ENCODE results near the gene MACROD2.

Gene MACROD2

DNA sequence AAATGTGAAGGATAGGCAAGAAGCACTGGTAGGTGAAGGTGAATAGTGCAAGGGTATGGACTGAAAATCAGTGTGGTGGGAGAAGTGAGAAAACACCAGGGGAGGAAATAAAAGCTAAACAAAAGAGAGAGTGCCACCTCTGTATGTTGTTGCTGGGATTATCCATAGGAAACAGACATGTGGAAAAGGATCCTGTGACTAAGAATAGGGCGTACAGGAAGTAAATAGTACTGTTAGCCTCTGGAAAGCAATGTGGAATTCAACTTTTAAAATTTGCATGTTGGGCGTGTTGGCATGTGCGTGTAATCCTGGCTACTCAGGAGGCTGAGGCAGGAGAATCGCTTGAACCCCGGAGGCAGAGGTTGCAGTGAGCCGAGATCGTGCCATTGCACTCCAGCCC, 1916.3 kb downstream of the MACROD2 start:
- H3K4me3 ChIP-seq (replicated peaks; ENCODE audit: low read depth, low read length) = no peak overlapping the region
- TF ChIP-seq, protein P1, sequence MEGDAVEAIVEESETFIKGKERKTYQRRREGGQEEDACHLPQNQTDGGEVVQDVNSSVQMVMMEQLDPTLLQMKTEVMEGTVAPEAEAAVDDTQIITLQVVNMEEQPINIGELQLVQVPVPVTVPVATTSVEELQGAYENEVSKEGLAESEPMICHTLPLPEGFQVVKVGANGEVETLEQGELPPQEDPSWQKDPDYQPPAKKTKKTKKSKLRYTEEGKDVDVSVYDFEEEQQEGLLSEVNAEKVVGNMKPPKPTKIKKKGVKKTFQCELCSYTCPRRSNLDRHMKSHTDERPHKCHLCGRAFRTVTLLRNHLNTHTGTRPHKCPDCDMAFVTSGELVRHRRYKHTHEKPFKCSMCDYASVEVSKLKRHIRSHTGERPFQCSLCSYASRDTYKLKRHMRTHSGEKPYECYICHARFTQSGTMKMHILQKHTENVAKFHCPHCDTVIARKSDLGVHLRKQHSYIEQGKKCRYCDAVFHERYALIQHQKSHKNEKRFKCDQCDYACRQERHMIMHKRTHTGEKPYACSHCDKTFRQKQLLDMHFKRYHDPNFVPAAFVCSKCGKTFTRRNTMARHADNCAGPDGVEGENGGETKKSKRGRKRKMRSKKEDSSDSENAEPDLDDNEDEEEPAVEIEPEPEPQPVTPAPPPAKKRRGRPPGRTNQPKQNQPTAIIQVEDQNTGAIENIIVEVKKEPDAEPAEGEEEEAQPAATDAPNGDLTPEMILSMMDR (IDR thresholded peaks at IDR 0.05; ENCODE audit: low read depth, low read length, missing control alignments) = no peak
- DNase-seq (ENCODE audit: extremely low read depth, low read depth) = no peak

DNA sequence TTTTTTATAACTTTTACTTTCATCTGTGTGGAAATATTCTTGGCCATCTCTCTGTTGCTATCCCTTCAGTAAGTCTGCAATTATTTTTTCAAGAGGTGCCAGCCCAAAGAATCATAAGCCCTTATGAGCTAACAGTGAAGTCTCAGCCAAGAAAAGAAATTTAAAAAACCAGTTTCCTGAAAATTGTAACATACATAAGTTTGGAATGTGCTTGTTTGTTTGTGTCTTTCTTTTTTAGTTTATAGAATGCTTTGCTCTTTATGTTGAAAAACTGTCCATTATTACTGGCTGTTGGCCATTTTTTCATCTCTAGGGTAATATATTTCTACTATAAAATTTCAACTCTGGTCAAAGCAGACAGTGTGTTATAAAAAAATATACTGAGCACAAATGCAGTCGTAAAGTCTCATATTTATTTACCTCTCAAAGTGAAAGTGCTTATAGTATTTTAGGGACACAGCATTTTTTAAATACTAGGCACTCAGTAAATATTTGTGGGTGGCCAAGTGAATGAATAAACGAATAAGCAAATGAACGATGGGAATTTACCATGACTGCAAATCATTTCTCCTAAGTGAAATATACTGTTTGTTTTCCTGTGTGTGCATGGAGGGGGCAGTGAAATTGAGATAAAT, 1918.2 kb downstream of the MACROD2 start:
- H3K4me3 ChIP-seq (replicated peaks; ENCODE audit: low read depth, low read length) = no peak overlapping the region
- TF ChIP-seq, protein P1 (IDR thresholded peaks at IDR 0.05; ENCODE audit: low read depth, low read length, missing control alignments) = no peak
- DNase-seq (ENCODE audit: extremely low read depth, low read depth) = no peak

DNA sequence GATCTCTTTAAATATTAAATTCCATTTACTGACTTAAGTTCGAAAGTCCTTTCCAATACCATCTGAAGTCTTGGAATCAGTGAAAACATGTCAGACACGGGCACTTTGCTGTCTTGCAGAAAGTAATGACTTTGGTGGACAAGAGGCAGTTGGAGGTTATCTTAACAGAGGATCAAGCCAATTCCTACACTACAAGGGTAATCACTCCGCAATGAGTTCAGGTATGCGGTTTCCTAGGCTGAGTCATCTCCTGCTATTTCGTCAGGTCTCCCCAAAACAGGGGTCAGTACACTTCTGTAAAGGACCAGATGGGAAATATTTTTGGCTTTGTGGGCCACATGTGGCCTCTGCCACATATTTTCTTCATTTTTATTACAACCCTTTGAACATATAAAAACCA, 1921.3 kb downstream of the MACROD2 start:
- no peak overlapping the region for H3K4me3 ChIP-seq (replicated peaks; ENCODE audit: low read depth, low read length)
- TF ChIP-seq, protein P1 (IDR thresholded peaks at IDR 0.05; ENCODE audit: low read depth, low read length, missing control alignments) = no peak
- no peak for DNase-seq (ENCODE audit: extremely low read depth, low read depth)

GRCh38 chr20:15917283-15917682, 1922.0 kb downstream of the MACROD2 start:
- no peak for DNase-seq (ENCODE audit: extremely low read depth, low read depth)
- no peak overlapping the region for H3K4me3 ChIP-seq (replicated peaks; ENCODE audit: low read depth, low read length)
- TF ChIP-seq, protein P1 (IDR thresholded peaks at IDR 0.05; ENCODE audit: low read depth, low read length, missing control alignments) = no peak

- TF ChIP-seq, protein P1 (IDR thresholded peaks at IDR 0.05; ENCODE audit: low read depth, low read length, missing control alignments) = no peak
- H3K4me3 ChIP-seq (replicated peaks; ENCODE audit: low read depth, low read length) = no peak overlapping the region
- DNase-seq (ENCODE audit: extremely low read depth, low read depth) = no peak
Measured at GRCh38 chr20:15918631-15919030, 1923.3 kb downstream of the MACROD2 start.

DNA sequence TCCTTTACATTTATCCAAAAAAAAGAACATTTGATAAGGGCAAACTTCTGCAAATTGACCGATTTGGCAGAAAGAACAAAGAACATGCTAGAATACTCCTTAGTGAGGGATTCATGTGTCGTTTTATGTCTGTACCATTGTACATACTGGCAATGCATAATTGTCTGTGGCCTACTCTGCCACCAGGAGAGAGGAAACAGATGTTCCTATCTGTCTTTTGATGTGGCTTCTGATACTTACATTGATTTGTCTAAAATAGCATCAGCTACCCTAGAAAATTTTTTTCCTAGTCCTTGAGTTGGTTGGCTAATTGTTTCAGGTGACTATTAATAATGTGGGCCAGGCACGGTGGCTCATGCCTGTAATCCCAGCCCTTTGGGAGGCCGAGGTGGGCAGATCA, 1923.8 kb downstream of the MACROD2 start:
- DNase-seq (ENCODE audit: extremely low read depth, low read depth) = no peak
- TF ChIP-seq, protein P1 (IDR thresholded peaks at IDR 0.05; ENCODE audit: low read depth, low read length, missing control alignments) = no peak
- no peak overlapping the region for H3K4me3 ChIP-seq (replicated peaks; ENCODE audit: low read depth, low read length)

DNA sequence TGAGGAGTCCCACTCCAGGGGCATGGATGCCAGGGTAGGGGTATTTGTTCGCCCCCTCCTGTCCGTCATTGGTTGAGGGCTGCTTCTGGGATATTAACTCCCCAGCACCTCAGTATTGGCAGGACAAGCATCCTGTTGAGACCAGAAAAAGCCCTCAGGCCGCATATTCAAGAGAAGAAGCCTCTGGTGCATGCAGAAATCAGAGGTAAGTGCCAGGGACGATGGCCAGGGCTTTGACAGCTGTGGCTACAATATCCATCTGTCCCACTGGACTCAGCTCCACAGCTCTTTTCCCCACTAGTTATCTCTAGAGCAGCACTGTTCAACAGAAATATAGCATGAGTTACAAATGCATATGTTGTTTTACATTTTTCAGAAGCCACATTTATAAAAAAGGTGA, 1926.6 kb downstream of the MACROD2 start:
- no peak overlapping the region for H3K4me3 ChIP-seq (replicated peaks; ENCODE audit: low read depth, low read length)
- TF ChIP-seq, protein P1 (IDR thresholded peaks at IDR 0.05; ENCODE audit: low read depth, low read length, missing control alignments) = no peak
- DNase-seq (ENCODE audit: extremely low read depth, low read depth) = no peak

Measured in HFF-Myc (cell line).